ENCODE measurements around the gene SIVA1.

- TF ChIP-seq CTCF (IDR thresholded peaks at IDR 0.05), result no peak
- TF ChIP-seq POLR2A (IDR thresholded peaks at IDR 0.05), result no peak
- no peak for TF ChIP-seq EP300 (IDR thresholded peaks at IDR 0.05)
Measured at GRCh38 chr14:104729835-104730181, 23.1 kb upstream of the SIVA1 start.
